Aorta (tissue), 5 donors: ENCODE results near the gene RASA3. TPM values are rescaled to one million over a fixed set of nuclear protein-coding genes. Genes with fewer than 3 reads are reported as not detected.

ENCODE experiments used
- ATAC-seq: fragments of 200-7000 bp; cut with Tn5 transposase; one replicate; pipeline ENCODE4 v1.9.1; 2022; ENCODE audit warnings: moderate library complexity; ENCODE audit not compliant: low FRiP score
- DNase-seq, 2 donors: peaks; one replicate each; pipeline ENCODE4 v3.0.0-alpha.2; 2020
- H3K27ac ChIP-seq, 2 donors: one replicate each; pipeline ENCODE4 v1.5.1; 2013; ENCODE audit warnings: low read length in 2 of 2, mild to moderate bottlenecking in 2 of 2, moderate library complexity in 2 of 2, control low read depth in 1 of 2, inconsistent platforms in 1 of 2, low read depth in 1 of 2
- H3K27me3 ChIP-seq, 2 donors: one replicate each; pipeline ENCODE4 v1.6.1; 2013; ENCODE audit warnings: control low read depth in 1 of 2, low read length in 1 of 2, mild to moderate bottlenecking in 1 of 2, moderate library complexity in 1 of 2; ENCODE audit not compliant: insufficient read depth in 2 of 2, control insufficient read depth in 1 of 2
- H3K36me3 ChIP-seq, 2 donors: one replicate each; pipeline ENCODE4 v1.6.1; 2013; ENCODE audit warnings: control low read depth in 1 of 2, low read length in 1 of 2, mild to moderate bottlenecking in 1 of 2; ENCODE audit not compliant: insufficient read depth in 2 of 2, control insufficient read depth in 1 of 2
- H3K4me1 ChIP-seq, 2 donors: one replicate each; pipeline ENCODE4 v1.6.1; 2013; ENCODE audit warnings: low read length in 2 of 2, control low read depth in 1 of 2, mild to moderate bottlenecking in 1 of 2, moderate library complexity in 1 of 2; ENCODE audit not compliant: insufficient read depth in 2 of 2, control insufficient read depth in 1 of 2
- H3K4me3 ChIP-seq, 2 donors: one replicate each; pipeline ENCODE4 v1.5.1; 2013; ENCODE audit warnings: low read length in 2 of 2, control low read depth in 1 of 2, mild to moderate bottlenecking in 1 of 2
- H3K9me3 ChIP-seq: one replicate; pipeline ENCODE4 v1.6.1; 2013; ENCODE audit warnings: mild to moderate bottlenecking, low read length; ENCODE audit not compliant: control insufficient read depth
- WGBS, 2 donors: extraction: QIAGEN DNeasy Blood & Tissue Kit; methylation state at CpG; one replicate each; pipeline ENCODE4 v1.1.7; 2013; 5-methylcytosine and 5-hydroxymethylcytosine counted together
- intact Hi-C, 2 donors: fragments of 100-400 bp; cut with DNase I; formaldehyde crosslinking; loops; one replicate each; pipeline versions ENCODE4 v1.14.2 to v1.15.0; 2022
- polyA plus RNA-seq, 2 donors: library from polyadenylated mRNA; stranded (reverse); fragments of 200-250 nt; gene quantifications; one replicate each; pipeline ENCODE4 v1.2.3, GENCODE V29; 2013
- total RNA-seq, 2 donors: library from RNA; stranded (reverse); fragmentation: NEBNext Ultra II Directional; extraction: Animal tissue kit (Norgen Biotek cat#: 25700); gene quantifications; one replicate each; pipeline ENCODE4 v1.2.1, GENCODE V29; 2021
- donor health status: healthy with polysubstance abuse.
- donor health status: Bipolar disorder and iron deficiency.
- donor health status: DM: no; HTN: no; CAD: no.
- donor health status: DM: no; HTN: no; CAD: no.
- donor health status: DM: yes; HTN: yes; CAD: no.

Gene RASA3
- total and polyA plus RNA-seq, 4 donors: 8.1 to 42.3 (median 28.9) TPM

- Histone ChIP-seq H3K4me3 (no peak overlapping the region), H3K4me1 (no peaks in the 10 kb centered on the region), H3K9me3 (no peaks in the 10 kb centered on the region), H3K27ac (no peak overlapping the region), H3K27me3 (no peaks in the 10 kb centered on the region), H3K36me3 (no peaks in the 10 kb centered on the region)
- DNase-seq (peak in 1 of 2 donors; percentile 39), ATAC-seq (no peak)
- intact Hi-C loops: no loop called here
- WGBS, 2 donors: 92% methylated on average over 40 of the region's 41 CpGs
Observed at GRCh38 chr13:114050536-114051450, 81.6 kb downstream of the RASA3 start.

- no peaks in the 10 kb centered on the region for H3K27me3 ChIP-seq
- no peak overlapping the region for H3K4me3 ChIP-seq
- no peak for DNase-seq
- WGBS, 2 donors: 88 to 89% methylated on average over 18 of the region's 18 CpGs
- H3K9me3 ChIP-seq: no peaks in the 10 kb centered on the region
- H3K27ac ChIP-seq: no peak overlapping the region
- intact Hi-C loops: no loop called here
- no peaks in the 10 kb centered on the region for H3K36me3 ChIP-seq
- no peaks in the 10 kb centered on the region for H3K4me1 ChIP-seq
- ATAC-seq: peak; percentile 24
Observed at GRCh38 chr13:114049626-114050101, 82.8 kb downstream of the RASA3 start.

- Histone ChIP-seq H3K4me1 (no peaks in the 10 kb centered on the region), H3K27ac (no peak overlapping the region), H3K4me3 (no peak overlapping the region), H3K27me3 (no peaks in the 10 kb centered on the region), H3K36me3 (no peaks in the 10 kb centered on the region), H3K9me3 (no peaks in the 10 kb centered on the region)
- DNase-seq: no peak
- intact Hi-C loops: no loop called here
- ATAC-seq: no peak
- 90 to 91% methylated on average over 15 of the region's 15 CpGs for WGBS, 2 donors
Observed at GRCh38 chr13:114049026-114049425, 83.4 kb downstream of the RASA3 start.

- H3K9me3 ChIP-seq: no peaks in the 10 kb centered on the region
- ATAC-seq (no peak), DNase-seq (no peak)
- H3K4me3 ChIP-seq: no peak overlapping the region
- intact Hi-C loops: no loop called here
- no peaks in the 10 kb centered on the region for H3K27me3 ChIP-seq
- H3K4me1 ChIP-seq: no peaks in the 10 kb centered on the region
- no peaks in the 10 kb centered on the region for H3K36me3 ChIP-seq
- H3K27ac ChIP-seq: no peak overlapping the region
- WGBS, 2 donors: 91 to 93% methylated on average over 31 to 33 of the region's 33 CpGs
Observed at GRCh38 chr13:114048443-114048842, 84.0 kb downstream of the RASA3 start.

GRCh38 chr13:114047358-114047881 is 85.0 kb downstream of the RASA3 start:
- H3K4me3 ChIP-seq: no peak overlapping the region
- DNase-seq (no peak), ATAC-seq (no peak)
- 79 to 83% methylated on average over 19 of the region's 19 CpGs for WGBS, 2 donors
- no peaks in the 10 kb centered on the region for H3K4me1 ChIP-seq
- H3K27me3 ChIP-seq: no peaks in the 10 kb centered on the region
- intact Hi-C loops: no loop called here
- H3K36me3 ChIP-seq: no peaks in the 10 kb centered on the region
- no peak overlapping the region for H3K27ac ChIP-seq
- H3K9me3 ChIP-seq: no peaks in the 10 kb centered on the region

- ATAC-seq (no peak), DNase-seq (no peak)
- H3K9me3 ChIP-seq: no peaks in the 10 kb centered on the region
- H3K4me3 ChIP-seq: no peak overlapping the region
- no peaks in the 10 kb centered on the region for H3K36me3 ChIP-seq
- no peak overlapping the region for H3K27ac ChIP-seq
- no peaks in the 10 kb centered on the region for H3K4me1 ChIP-seq
- 81 to 82% methylated on average over 14 of the region's 14 CpGs for WGBS, 2 donors
- intact Hi-C loops: no loop called here
- no peaks in the 10 kb centered on the region for H3K27me3 ChIP-seq
Observed at GRCh38 chr13:114046431-114046975, 85.9 kb downstream of the RASA3 start.

- Histone ChIP-seq H3K9me3 (no peaks in the 10 kb centered on the region), H3K27ac (no peak overlapping the region), H3K27me3 (no peaks in the 10 kb centered on the region), H3K4me3 (no peak overlapping the region), H3K36me3 (no peaks in the 10 kb centered on the region), H3K4me1 (no peaks in the 10 kb centered on the region)
- WGBS, 2 donors: 91 to 93% methylated on average over 21 of the region's 21 CpGs
- DNase-seq: no peak
- ATAC-seq: no peak
- intact Hi-C loops: no loop called here
Observed at GRCh38 chr13:114045113-114045735, 87.2 kb downstream of the RASA3 start.

GRCh38 chr13:114044486-114044885 is 87.9 kb downstream of the RASA3 start:
- intact Hi-C loops: no loop called here
- Histone ChIP-seq H3K27ac (no peak overlapping the region), H3K4me1 (no peaks in the 10 kb centered on the region), H3K9me3 (no peaks in the 10 kb centered on the region), H3K27me3 (no peaks in the 10 kb centered on the region), H3K4me3 (no peak overlapping the region), H3K36me3 (no peaks in the 10 kb centered on the region)
- DNase-seq: no peak
- ATAC-seq: no peak
- WGBS, 2 donors: 79 to 82% methylated on average over 11 to 17 of the region's 17 CpGs
